H9 (cell line): ENCODE results near the gene DNAJC7. TPM values are rescaled to one million over a fixed set of nuclear protein-coding genes. Genes with fewer than 3 reads are reported as not detected.
"Not testable (repeated sequence)": the region's sequence is repeated elsewhere in the genome, so short reads cannot be mapped to it uniquely, and the experiment has no call there.

Experiments used
- DNase-seq: peaks from one replicate; pipeline ENCODE4 v3.0.0-alpha.2; 2017
- H2AFZ ChIP-seq: one replicate; pipeline ENCODE4 v1.6.1; 2013; ENCODE audit warnings: mild to moderate bottlenecking, low read length, control low read depth, moderate library complexity
- H2AK5ac ChIP-seq: 2 replicates; pipeline ENCODE4 v1.6.1; 2013; ENCODE audit warnings: low read length, control low read depth, mixed read lengths; ENCODE audit not compliant: insufficient read length
- H2BK120ac ChIP-seq: one replicate; pipeline ENCODE4 v1.6.1; 2013; ENCODE audit warnings: low read depth, mild to moderate bottlenecking, low read length, control low read depth, inconsistent platforms; ENCODE audit not compliant: poor library complexity, severe bottlenecking
- H2BK12ac ChIP-seq: 2 replicates; pipeline ENCODE4 v1.6.1; 2013; ENCODE audit warnings: low read length, control low read depth, mixed read lengths, low read depth; ENCODE audit not compliant: insufficient read length
- H2BK15ac ChIP-seq: 2 replicates; pipeline ENCODE4 v1.6.1; 2013; ENCODE audit warnings: low read depth, low read length, control low read depth
- H2BK20ac ChIP-seq: one replicate; pipeline ENCODE4 v1.6.1; 2013; ENCODE audit warnings: low read depth, mild to moderate bottlenecking, low read length, control low read depth, inconsistent platforms; ENCODE audit not compliant: poor library complexity, severe bottlenecking
- H2BK5ac ChIP-seq: 2 replicates; pipeline ENCODE4 v1.6.1; 2013; ENCODE audit warnings: low read length, control low read depth, mixed read lengths; ENCODE audit not compliant: insufficient read length
- H3K14ac ChIP-seq: 2 replicates; pipeline ENCODE4 v1.6.1; 2013; ENCODE audit warnings: low read length, control low read depth; ENCODE audit not compliant: insufficient read depth
- H3K18ac ChIP-seq: 2 replicates; pipeline ENCODE4 v1.6.1; 2013; ENCODE audit warnings: low read depth, mild to moderate bottlenecking, mixed read lengths, low read length, control low read depth; ENCODE audit not compliant: insufficient read length
- H3K23ac ChIP-seq: 2 replicates; pipeline ENCODE4 v1.6.1; 2013; ENCODE audit warnings: low read length, control low read depth, mixed read lengths, low read depth; ENCODE audit not compliant: insufficient read length
- H3K23me2 ChIP-seq: 2 replicates; pipeline ENCODE4 v1.6.1; 2013; ENCODE audit warnings: low read depth, mild to moderate bottlenecking, mixed read lengths, low read length, control low read depth; ENCODE audit not compliant: insufficient read length, poor library complexity, severe bottlenecking
- H3K27ac ChIP-seq: 2 replicates; pipeline ENCODE4 v1.5.1; 2013; ENCODE audit warnings: low read length, control low read depth, mixed read lengths, low read depth; ENCODE audit not compliant: insufficient read length
- H3K27me3 ChIP-seq: 2 replicates; pipeline ENCODE4 v1.6.1; 2013; ENCODE audit warnings: low read length, control low read depth, inconsistent platforms; ENCODE audit not compliant: insufficient read depth
- H3K4ac ChIP-seq: 2 replicates; pipeline ENCODE4 v1.6.1; 2013; ENCODE audit warnings: low read depth, mild to moderate bottlenecking, control low read depth, inconsistent platforms, low read length, moderate library complexity
- H3K4me1 ChIP-seq: 2 replicates; pipeline ENCODE4 v1.6.1; 2013; ENCODE audit warnings: low read length, control low read depth, inconsistent platforms; ENCODE audit not compliant: insufficient read depth
- H3K4me2 ChIP-seq: 2 replicates; pipeline ENCODE4 v1.6.1; 2013; ENCODE audit warnings: low read length, control low read depth, mixed read lengths; ENCODE audit not compliant: insufficient read length, insufficient read depth
- H3K56ac ChIP-seq: 2 replicates; pipeline ENCODE4 v1.6.1; 2013; ENCODE audit warnings: low read depth, mild to moderate bottlenecking, mixed read lengths, low read length, control low read depth; ENCODE audit not compliant: insufficient read length
- H3K79me1 ChIP-seq: 2 replicates; pipeline ENCODE4 v1.6.1; 2013; ENCODE audit warnings: low read depth, mild to moderate bottlenecking, moderate library complexity, low read length, control low read depth, inconsistent platforms; ENCODE audit not compliant: insufficient read depth, poor library complexity, severe bottlenecking
- H3K79me2 ChIP-seq: 2 replicates; pipeline ENCODE4 v1.6.1; 2013; ENCODE audit warnings: low read length, control low read depth, inconsistent platforms; ENCODE audit not compliant: insufficient read depth
- H3K9ac ChIP-seq: 2 replicates; pipeline ENCODE4 v1.6.1; 2013; ENCODE audit warnings: low read length, control low read depth, mixed read lengths; ENCODE audit not compliant: insufficient read length; ENCODE audit errors: extremely low read depth
- H3K9me3 ChIP-seq: one replicate; pipeline ENCODE4 v1.6.1; 2013; ENCODE audit warnings: low read depth, low read length, inconsistent platforms; ENCODE audit not compliant: control insufficient read depth
- H3T11ph ChIP-seq: one replicate; pipeline ENCODE4 v1.6.1; 2013; ENCODE audit warnings: mild to moderate bottlenecking, low read length, control low read depth, inconsistent platforms
- H4K20me1 ChIP-seq: one replicate; pipeline ENCODE4 v1.6.1; 2013; ENCODE audit not compliant: control insufficient read depth, insufficient read length, insufficient read depth
- H4K5ac ChIP-seq: 2 replicates; pipeline ENCODE4 v1.6.1; 2013; ENCODE audit warnings: low read depth, mild to moderate bottlenecking, mixed read lengths, low read length, control low read depth; ENCODE audit not compliant: insufficient read length
- H4K8ac ChIP-seq: replicated peaks from 2 replicates; pipeline ENCODE4 v1.6.1; 2013; ENCODE audit warnings: low read length, control low read depth, mixed read lengths, low read depth; ENCODE audit not compliant: insufficient read length
- H4K91ac ChIP-seq: 2 replicates; pipeline ENCODE4 v1.6.1; 2013; ENCODE audit warnings: low read depth, mild to moderate bottlenecking, moderate library complexity, mixed read lengths, low read length, control low read depth; ENCODE audit not compliant: insufficient read length
- H3K27ac Mint-ChIP-seq, 3 experiments: 2 replicates in 2 of 3; 3 replicates in 1 of 3; pipeline ENCODE4 v1.8.0; 2020 to 2021; ENCODE audit warnings: mixed read lengths in 3 of 3, mild to moderate bottlenecking in 1 of 3, moderate library complexity in 1 of 3
- H3K27me3 Mint-ChIP-seq: 2 replicates; pipeline ENCODE4 v1.8.0; 2021; ENCODE audit warnings: low read depth, mild to moderate bottlenecking, moderate library complexity, mixed read lengths
- H3K36me3 Mint-ChIP-seq, 3 experiments: 2 replicates in 2 of 3; 3 replicates in 1 of 3; pipeline ENCODE4 v1.8.0; 2020 to 2021; ENCODE audit warnings: low read depth in 3 of 3, mixed read lengths in 3 of 3; ENCODE audit not compliant: insufficient read depth in 1 of 3
- H3K4me1 Mint-ChIP-seq, 2 experiments: 2 replicates each; pipeline ENCODE4 v1.8.0; 2020; ENCODE audit warnings: mixed read lengths in 2 of 2
- H3K4me3 Mint-ChIP-seq, 2 experiments: 2 replicates in 1 of 2; 3 replicates in 1 of 2; pipeline ENCODE4 v1.8.0; 2020 to 2021; ENCODE audit warnings: mild to moderate bottlenecking in 2 of 2, mixed read lengths in 2 of 2, moderate library complexity in 1 of 2
- H3K9me3 Mint-ChIP-seq, 2 experiments: 2 replicates in 1 of 2; 3 replicates in 1 of 2; pipeline ENCODE4 v1.8.0; 2020; ENCODE audit warnings: mild to moderate bottlenecking in 2 of 2, mixed read lengths in 2 of 2, moderate library complexity in 1 of 2
- CTCF ChIP-seq: fragments of 200-600 bp; sonication (generic); conservative IDR thresholded peaks from 3 replicates; pipeline ENCODE4 v1.8.0; 2021; ENCODE audit warnings: antibody characterized with exemption, mild to moderate bottlenecking
- WGBS: extraction: QIAGEN DNeasy Blood & Tissue Kit; methylation state at CpG from one replicate; pipeline ENCODE4 v1.1.7; 2013; ENCODE audit warnings: missing lambda C conversion rate, low lambda C conversion rate, mixed read lengths; ENCODE audit not compliant: insufficient read length; ENCODE audit errors: extremely low coverage; 5-methylcytosine and 5-hydroxymethylcytosine counted together
- total RNA-seq: library from RNA; stranded (reverse); gene quantifications from 2 replicates; pipeline ENCODE4 v1.2.1, GENCODE V29; 2021

Gene DNAJC7
- total RNA-seq, 1 experiment from 2014 or later, result 141 TPM

- Histone ChIP-seq H2BK15ac (no peak overlapping the region), H4K20me1 (no peaks in the 10 kb centered on the region), H3K14ac (peak overlapping the region; percentile 94; the same call in 1 of the 2 replicates), H3K4ac (peak overlapping the region; percentile 1; the same call in 1 of the 2 replicates), H2BK12ac (no peak overlapping the region), H3K56ac (no peak overlapping the region), H3K9ac (peak overlapping the region; percentile 88), H2BK120ac (no peak overlapping the region), H3K23me2 (peaks cover 14% of the 10 kb centered on the region), H3K27me3 (no peaks in the 10 kb centered on the region; the same call in 1 of the 2 replicates), H3K18ac (peak overlapping the region; percentile 96), H4K5ac (no peak overlapping the region), H3K4me2 (peak overlapping the region; percentile 79), H3K79me1 (peaks cover 4% of the 10 kb centered on the region), H3K23ac (no peak overlapping the region), H3K4me1 (peaks cover 15% of the 10 kb centered on the region), H4K8ac (no peak overlapping the region), H2BK20ac (no peak overlapping the region), H3K9me3 (no peaks in the 10 kb centered on the region), H4K91ac (no peak overlapping the region), H2AK5ac (peak overlapping the region; percentile 21), H2BK5ac (peak overlapping the region; percentile 22), H3K27ac (peak overlapping the region; percentile 61), H3T11ph (peak overlapping the region; percentile 24), H3K79me2 (peaks cover 30% of the 10 kb centered on the region; the same call in 1 of the 2 replicates), H2AFZ (no peak overlapping the region)
- Mint-ChIP-seq H3K36me3 (peaks cover 6 to 20% (median 12%) of the 10 kb centered on the region in 3 experiments), H3K4me3 (peak overlapping the region; percentile 97 to 99), H3K27me3 (no peaks in the 10 kb centered on the region), H3K4me1 (peaks cover 53 to 62% of the 10 kb centered on the region in 2 experiments), H3K9me3 (no peaks in the 10 kb centered on the region), H3K27ac (peak overlapping the region; percentile 98 to 100 (median 100))
- DNase-seq, result no peak
- no CpG with 5 or more reads among the region's 12 CpGs for WGBS
- no peak for TF ChIP-seq CTCF
These were observed 818 bp downstream of the DNAJC7 start for GRCh38 chr17:42016411-42016831.

- peaks cover 12 to 31% (median 25%) of the 10 kb centered on the region in 3 experiments for H3K36me3 Mint-ChIP-seq
- not testable (repeated sequence) for H2AK5ac ChIP-seq, DNase-seq, H3K27me3 Mint-ChIP-seq, H3K27me3 ChIP-seq, H3K79me1 ChIP-seq, H3K4me2 ChIP-seq, H4K5ac ChIP-seq, H4K20me1 ChIP-seq, H4K8ac ChIP-seq, H3K9me3 Mint-ChIP-seq, H2BK20ac ChIP-seq, H3K56ac ChIP-seq, H2BK15ac ChIP-seq, H2BK12ac ChIP-seq, H3K23ac ChIP-seq, H3K18ac ChIP-seq, H3T11ph ChIP-seq, H3K14ac ChIP-seq, H2AFZ ChIP-seq, H3K9me3 ChIP-seq
- H2BK5ac ChIP-seq, result peak overlapping the region; percentile 81
- peak overlapping the region; percentile 16 for H3K9ac ChIP-seq
- peak overlapping the region; percentile 90 to 99 (median 97); a peak in 6 of 7 replicates for H3K27ac Mint-ChIP-seq
- H3K79me2 ChIP-seq, result peaks cover 55% of the 10 kb centered on the region
- H3K4me1 Mint-ChIP-seq, result peaks cover 60 to 65% of the 10 kb centered on the region in 2 experiments
- peak overlapping the region; percentile 5 for H3K4ac ChIP-seq
- H3K4me1 ChIP-seq, result peaks cover 15% of the 10 kb centered on the region
- H2BK120ac ChIP-seq, result peak overlapping the region; percentile 76
- peak overlapping the region in 1 of 2 experiments; percentile 64; a peak in 3 of 5 replicates for H3K4me3 Mint-ChIP-seq
- H3K23me2 ChIP-seq, result peaks cover 12% of the 10 kb centered on the region
- WGBS, result no CpG with 5 or more reads among the region's 12 CpGs
- peak overlapping the region; percentile 68 for H3K27ac ChIP-seq
- H4K91ac ChIP-seq, result peak overlapping the region; percentile 9
These were observed 3.5 kb downstream of the DNAJC7 start for GRCh38 chr17:42013740-42014139.
